ENCODE results near the gene ARHGAP8. TPM values are rescaled to one million over a fixed set of nuclear protein-coding genes. Genes with fewer than 3 reads are reported as not detected.

Gene ARHGAP8
- polyA plus RNA-seq, 3 donors: 0.03 TPM; not detected in 2

- H3K79me2 ChIP-seq (ENCODE audit: insufficient read depth, low read length): no peaks in the 10 kb centered on the region
- Mint-ChIP-seq H3K9me3 (no peaks in the 10 kb centered on the region), H3K27me3 (ENCODE audit: low read depth in 3 of 3) (peaks cover 2 to 6% (median 3%) of the 10 kb centered on the region in 3 donors), H3K4me1 (no peaks in the 10 kb centered on the region), H3K36me3 (no peaks in the 10 kb centered on the region), H3K4me3 (no peak overlapping the region), H3K27ac (no peak overlapping the region)
- H3K9ac ChIP-seq (ENCODE audit: insufficient read depth, low read length, poor library complexity, severe bottlenecking): no peak overlapping the region
- H3K4me1 ChIP-seq (ENCODE audit: control insufficient read depth in 1 of 2, insufficient read depth in 2 of 2, low read length in 2 of 2): no peaks in the 10 kb centered on the region
- no peak for DNase-seq
- no peak overlapping the region for H3K27ac ChIP-seq (ENCODE audit: low read depth in 1 of 2, low read length in 2 of 2)
- no peak overlapping the region for H3K4me3 ChIP-seq (replicated peaks in 1 of 3; ENCODE audit: low read depth in 2 of 3, low read length in 3 of 3)
- WGBS (ENCODE audit: insufficient coverage): 88% methylated on average over 9 of the region's 10 CpGs
- H3K9me3 ChIP-seq (replicated peaks in 1 of 2; ENCODE audit: control insufficient read depth in 1 of 2, insufficient read depth in 1 of 2, low read length in 2 of 2): no peaks in the 10 kb centered on the region
- H3K36me3 ChIP-seq (replicated peaks in 1 of 2; ENCODE audit: control insufficient read depth in 1 of 2, insufficient read depth in 2 of 2, low read length in 2 of 2): no peaks in the 10 kb centered on the region
- no peaks in the 10 kb centered on the region for H3K27me3 ChIP-seq (ENCODE audit: control insufficient read depth in 2 of 2, insufficient read depth in 2 of 2, low read length in 2 of 2)
- H3K4me2 ChIP-seq (replicated peaks; ENCODE audit: extremely low read depth, low read length, poor library complexity, severe bottlenecking): no peak overlapping the region
- H2AFZ ChIP-seq (ENCODE audit: insufficient read depth, low read depth, low read length, poor library complexity, severe bottlenecking): no peak overlapping the region
- H4K20me1 ChIP-seq (ENCODE audit: insufficient read depth, low read length): no peaks in the 10 kb centered on the region
- intact Hi-C loops (cut with micrococcal nuclease): no loop called here
- no peak for TF ChIP-seq CTCF (IDR thresholded peaks at IDR 0.05)
These were observed 30.7 kb downstream of the ARHGAP8 start for GRCh38 chr22:44783091-44783490.

GRCh38 chr22:44783581-44783980 is 31.2 kb downstream of the ARHGAP8 start:
- Mint-ChIP-seq H3K27me3 (ENCODE audit: low read depth in 3 of 3) (peaks cover 2 to 6% (median 3%) of the 10 kb centered on the region in 3 donors), H3K36me3 (no peaks in the 10 kb centered on the region), H3K9me3 (peaks cover 0 to 3% (median 0%) of the 10 kb centered on the region in 7 donors), H3K4me3 (no peak overlapping the region), H3K27ac (no peak overlapping the region), H3K4me1 (no peaks in the 10 kb centered on the region)
- intact Hi-C loops (cut with micrococcal nuclease): no loop called here
- 44% methylated on average over 14 of the region's 14 CpGs for WGBS (ENCODE audit: insufficient coverage)
- no peak for DNase-seq
- Histone ChIP-seq H3K9me3 (replicated peaks in 1 of 2; ENCODE audit: control insufficient read depth in 1 of 2, insufficient read depth in 1 of 2, low read length in 2 of 2) (no peaks in the 10 kb centered on the region), H3K27me3 (ENCODE audit: control insufficient read depth in 2 of 2, insufficient read depth in 2 of 2, low read length in 2 of 2) (no peaks in the 10 kb centered on the region), H3K4me1 (ENCODE audit: control insufficient read depth in 1 of 2, insufficient read depth in 2 of 2, low read length in 2 of 2) (no peaks in the 10 kb centered on the region), H3K27ac (ENCODE audit: low read depth in 1 of 2, low read length in 2 of 2) (no peak overlapping the region), H2AFZ (ENCODE audit: insufficient read depth, low read depth, low read length, poor library complexity, severe bottlenecking) (no peak overlapping the region), H3K4me3 (replicated peaks in 1 of 3; ENCODE audit: low read depth in 2 of 3, low read length in 3 of 3) (no peak overlapping the region), H3K36me3 (replicated peaks in 1 of 2; ENCODE audit: control insufficient read depth in 1 of 2, insufficient read depth in 2 of 2, low read length in 2 of 2) (no peaks in the 10 kb centered on the region), H3K79me2 (ENCODE audit: insufficient read depth, low read length) (no peaks in the 10 kb centered on the region), H3K4me2 (replicated peaks; ENCODE audit: extremely low read depth, low read length, poor library complexity, severe bottlenecking) (no peak overlapping the region), H3K9ac (ENCODE audit: insufficient read depth, low read length, poor library complexity, severe bottlenecking) (no peak overlapping the region), H4K20me1 (ENCODE audit: insufficient read depth, low read length) (no peaks in the 10 kb centered on the region)
- TF ChIP-seq CTCF (IDR thresholded peaks at IDR 0.05): no peak

Measured in CD14-positive monocyte (primary cell).